Measurements from ENCODE around the gene RFESD. TPM values are rescaled to one million over a fixed set of nuclear protein-coding genes. Genes with fewer than 3 reads are reported as not detected.

RFESD gene
- total and polyA plus RNA-seq, 10 of the 15 experiments (the other 5 are each of a cell fraction or from before 2014, with no cell fraction given), result 1.9 to 14.7 (median 4.9) TPM

DNA sequence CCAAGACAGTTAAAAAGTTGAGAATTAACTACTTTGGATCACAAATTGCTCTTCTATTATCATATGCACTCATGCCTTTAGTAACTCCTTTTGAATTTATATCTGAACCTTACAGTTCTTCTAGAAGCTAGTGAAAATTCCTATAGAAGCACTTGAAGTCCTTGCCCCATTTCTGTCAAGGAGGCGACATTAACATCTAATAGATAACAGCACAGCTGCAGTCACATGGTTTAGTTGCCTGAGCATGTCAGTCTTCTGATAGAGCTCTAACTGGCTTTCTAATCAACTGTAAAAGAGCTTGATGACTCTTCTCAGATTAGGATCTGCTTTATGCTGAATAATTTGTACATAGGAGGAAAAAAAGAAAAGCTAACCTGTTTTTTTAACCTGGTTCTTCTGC, 9.0 kb downstream of the RFESD start:
- Histone ChIP-seq H3K4me3 (no peak overlapping the region), H2AFZ (ENCODE audit: control insufficient read depth, low read depth, low read length) (no peak overlapping the region), H3K79me2 (ENCODE audit: control insufficient read depth, insufficient read depth, low read length) (no peaks in the 10 kb centered on the region), H3K27ac (ENCODE audit: control insufficient read depth, insufficient read depth) (no peak overlapping the region), H3K27me3 (replicated peaks in 1 of 2; ENCODE audit: control insufficient read depth in 2 of 2, insufficient read depth in 2 of 2, low read length in 1 of 2) (no peaks in the 10 kb centered on the region), H4K20me1 (ENCODE audit: control insufficient read depth, insufficient read depth) (no peaks in the 10 kb centered on the region), H3K9me3 (replicated peaks; ENCODE audit: control insufficient read depth, insufficient read depth, low read length) (no peaks in the 10 kb centered on the region), H3K4me1 (ENCODE audit: control insufficient read depth, insufficient read depth, low read length) (no peaks in the 10 kb centered on the region), H3K9ac (ENCODE audit: control insufficient read depth, insufficient read depth, low read length) (no peak overlapping the region), H3K4me2 (ENCODE audit: control insufficient read depth, insufficient read depth) (no peak overlapping the region), H3K36me3 (ENCODE audit: control insufficient read depth in 2 of 2, insufficient read depth in 2 of 2, low read length in 1 of 2) (no peaks in the 10 kb centered on the region)
- SMC1A ChIA-PET (ENCODE audit: uncharacterized antibody, unreplicated experiment), result interaction anchor here (0.6 to 1.9 kb wide), 10 partner anchors 9 to 1150 kb away, joined by 3 to 6 read pairs (median 4); partner anchors contain the start of gene RFESD
- intact Hi-C loops (cut with micrococcal nuclease; ENCODE audit: unreplicated experiment) (no loop called here), in situ Hi-C loops (cut with MboI) (no loop called here)
- ATAC-seq, result no peak
- WGBS (ENCODE audit: insufficient coverage, insufficient replicate concordance, low lambda C conversion rate, missing lambda C conversion rate), result 100% methylated on average over 1 of the region's 1 CpG
- FAIRE-seq, result no peak
- BruUV-seq (replicated peaks), result no TSS peak
- CTCF ChIA-PET, result interaction anchor here (0.6 to 1.6 kb wide), 10 partner anchors 9 to 1529 kb away, joined by 3 to 6 read pairs (median 3); partner anchors contain the start of gene RFESD
- RAD21 ChIA-PET (ENCODE audit: unreplicated experiment), result interaction anchor here (1.2 to 1.6 kb wide), 3 partner anchors 9 to 125 kb away, joined by 4 to 6 read pairs (median 4); no protein-coding TSS in a partner anchor
- POLR2A ChIA-PET, result interaction anchor here (0.8 to 1.5 kb wide), 3 partner anchors 9 to 134 kb away, joined by 3 to 10 read pairs (median 3); partner anchors contain the start of gene RFESD
- DNase-seq (ENCODE audit: low read depth, low spot score), result no peak
- TF ChIP-seq, protein P1, sequence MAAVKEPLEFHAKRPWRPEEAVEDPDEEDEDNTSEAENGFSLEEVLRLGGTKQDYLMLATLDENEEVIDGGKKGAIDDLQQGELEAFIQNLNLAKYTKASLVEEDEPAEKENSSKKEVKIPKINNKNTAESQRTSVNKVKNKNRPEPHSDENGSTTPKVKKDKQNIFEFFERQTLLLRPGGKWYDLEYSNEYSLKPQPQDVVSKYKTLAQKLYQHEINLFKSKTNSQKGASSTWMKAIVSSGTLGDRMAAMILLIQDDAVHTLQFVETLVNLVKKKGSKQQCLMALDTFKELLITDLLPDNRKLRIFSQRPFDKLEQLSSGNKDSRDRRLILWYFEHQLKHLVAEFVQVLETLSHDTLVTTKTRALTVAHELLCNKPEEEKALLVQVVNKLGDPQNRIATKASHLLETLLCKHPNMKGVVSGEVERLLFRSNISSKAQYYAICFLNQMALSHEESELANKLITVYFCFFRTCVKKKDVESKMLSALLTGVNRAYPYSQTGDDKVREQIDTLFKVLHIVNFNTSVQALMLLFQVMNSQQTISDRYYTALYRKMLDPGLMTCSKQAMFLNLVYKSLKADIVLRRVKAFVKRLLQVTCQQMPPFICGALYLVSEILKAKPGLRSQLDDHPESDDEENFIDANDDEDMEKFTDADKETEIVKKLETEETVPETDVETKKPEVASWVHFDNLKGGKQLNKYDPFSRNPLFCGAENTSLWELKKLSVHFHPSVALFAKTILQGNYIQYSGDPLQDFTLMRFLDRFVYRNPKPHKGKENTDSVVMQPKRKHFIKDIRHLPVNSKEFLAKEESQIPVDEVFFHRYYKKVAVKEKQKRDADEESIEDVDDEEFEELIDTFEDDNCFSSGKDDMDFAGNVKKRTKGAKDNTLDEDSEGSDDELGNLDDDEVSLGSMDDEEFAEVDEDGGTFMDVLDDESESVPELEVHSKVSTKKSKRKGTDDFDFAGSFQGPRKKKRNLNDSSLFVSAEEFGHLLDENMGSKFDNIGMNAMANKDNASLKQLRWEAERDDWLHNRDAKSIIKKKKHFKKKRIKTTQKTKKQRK (IDR thresholded peaks at IDR 0.05; ENCODE audit: low read depth, low read length), result no peak
- TF ChIP-seq ZNF687 (IDR thresholded peaks at IDR 0.05) (no peak), FOXK2 (IDR thresholded peaks at IDR 0.05) (no peak), GATAD2B (conservative IDR thresholded peaks at IDR 0.05; ENCODE audit: low read depth) (no peak)

All from GM12878 (cell line).